HCT116 (cell line): ENCODE measurements around the gene TRMU. TPM values are rescaled to one million over a fixed set of nuclear protein-coding genes. Genes with fewer than 3 reads are reported as not detected.

ENCODE experiments used
- ATAC-seq: fragments of 200-7000 bp; cut with Tn5 transposase; 2 replicates; pipeline ENCODE4 v1.9.1; 2020; ENCODE audit warnings: mild to moderate bottlenecking, moderate library complexity
- BruUV-seq: library from RNA; stranded (reverse); fragments of 400-500 nt; replicated peaks from 2 replicates; lab custom pipeline; 2021; lab: Mats Ljungman, UMichigan
- CTCF ChIA-PET: fragments of 300-600 bp; sonication (Branson Sonifier 250); formaldehyde crosslinking; loops from one replicate; lab custom pipeline; 2021; ENCODE audit warnings: antibody characterized with exemption; lab: Charles Lee
- POLR2A ChIA-PET: fragments of 300-600, 350-600 bp; sonication (Branson Sonifier 250); formaldehyde crosslinking; loops from one replicate; lab custom pipeline; 2021; ENCODE audit warnings: antibody characterized with exemption; lab: Charles Lee
- RAD21 ChIA-PET, 2 experiments: fragments of 300-600 bp; sonication (Branson Sonifier 250); formaldehyde crosslinking; loops; one replicate each; lab custom pipeline; 2023; ENCODE audit warnings: low total read pairs in 2 of 2; ENCODE audit not compliant: uncharacterized antibody in 2 of 2, unreplicated experiment in 2 of 2, low non-redundant PET in 1 of 2; lab: Charles Lee
- DNase-seq: peaks from one replicate; pipeline ENCODE4 v3.0.0-alpha.2; 2010; ENCODE audit warnings: low read depth, low spot score
- H2AFZ ChIP-seq: fragments of 200-600 bp; shearing (Covaris generic), sonication (generic); 2 replicates; pipeline ENCODE4 v1.6.1; 2017; ENCODE audit warnings: low read depth, mixed run types, mixed read lengths, antibody characterized with exemption, low read length; ENCODE audit not compliant: poor library complexity, severe bottlenecking
- H3K27ac ChIP-seq: 2 replicates; pipeline ENCODE4 v1.5.1; 2012; ENCODE audit warnings: low read depth, low read length
- H3K27me3 ChIP-seq: fragments of 200-600 bp; sonication (generic); 2 replicates; pipeline ENCODE4 v1.6.1; 2016; ENCODE audit warnings: mixed run types, low read length, mixed read lengths; ENCODE audit not compliant: insufficient read depth
- H3K36me3 ChIP-seq, 2 experiments: fragments of 200-500 bp in 1 of 2; fragments of 200-600 bp in 1 of 2; sonication (Bioruptor generic) in 1 of 2; sonication (generic) in 1 of 2; 2 replicates each; pipeline versions ENCODE4 v1.5.1 to v1.6.1; 2014 to 2016; ENCODE audit warnings: low read length in 2 of 2, inconsistent platforms in 1 of 2, mixed read lengths in 1 of 2, mixed run types in 1 of 2; ENCODE audit not compliant: insufficient read depth in 2 of 2, control insufficient read depth in 1 of 2
- H3K4me1 ChIP-seq, 2 experiments: fragments of 200-600 bp in 1 of 2; sonication (generic) in 1 of 2; 2 replicates each; pipeline versions ENCODE4 v1.5.1 to v1.6.1; 2012 to 2017; ENCODE audit warnings: low read length in 2 of 2, inconsistent platforms in 1 of 2, mild to moderate bottlenecking in 1 of 2, mixed read lengths in 1 of 2, mixed run types in 1 of 2, moderate library complexity in 1 of 2; ENCODE audit not compliant: insufficient read depth in 2 of 2, control insufficient read depth in 1 of 2
- H3K4me2 ChIP-seq: fragments of 200-600 bp; sonication (generic); 2 replicates; pipeline ENCODE4 v1.6.1; 2017; ENCODE audit warnings: mixed run types, low read length, mixed read lengths
- H3K4me3 ChIP-seq, 2 experiments: fragments of 200-600 bp in 1 of 2; sonication (generic) in 1 of 2; replicated peaks in 1 of 2; 2 replicates each; pipeline ENCODE4 v1.5.1; 2011 to 2016; ENCODE audit warnings: low read length in 2 of 2, control low read depth in 1 of 2, low read depth in 1 of 2, mild to moderate bottlenecking in 1 of 2, mixed read lengths in 1 of 2, mixed run types in 1 of 2
- H3K79me2 ChIP-seq: fragments of 200-600 bp; sonication (generic); 2 replicates; pipeline ENCODE4 v1.6.1; 2017; ENCODE audit warnings: mild to moderate bottlenecking, mixed run types, low read length, moderate library complexity, mixed read lengths; ENCODE audit not compliant: insufficient read depth
- H3K9ac ChIP-seq: fragments of 200-600 bp; sonication (generic); 2 replicates; pipeline ENCODE4 v1.6.1; 2016; ENCODE audit warnings: low read length, mixed read lengths
- H3K9me2 ChIP-seq: fragments of 200-600 bp; sonication (generic), shearing (Covaris generic); 2 replicates; pipeline ENCODE4 v1.6.1; 2017; ENCODE audit warnings: mixed run types, mild to moderate bottlenecking, moderate library complexity; ENCODE audit not compliant: insufficient read depth
- H3K9me3 ChIP-seq, 2 experiments: fragments of 200-500 bp in 1 of 2; fragments of 200-600 bp in 1 of 2; sonication (Bioruptor generic) in 1 of 2; sonication (generic) in 1 of 2; 2 replicates each; pipeline ENCODE4 v1.6.1; 2014 to 2017; ENCODE audit warnings: low read length in 2 of 2, mixed read lengths in 2 of 2, inconsistent platforms in 1 of 2, low read depth in 1 of 2, mild to moderate bottlenecking in 1 of 2, mixed run types in 1 of 2, moderate library complexity in 1 of 2; ENCODE audit not compliant: control insufficient read depth in 1 of 2, insufficient read depth in 1 of 2
- H4K20me1 ChIP-seq: fragments of 200-600 bp; sonication (generic), shearing (Covaris generic); 2 replicates; pipeline ENCODE4 v1.6.1; 2017; ENCODE audit warnings: mixed run types, mild to moderate bottlenecking, moderate library complexity; ENCODE audit not compliant: insufficient read depth
- CEBPB ChIP-seq: IDR thresholded peaks from 2 replicates; pipeline ENCODE4 v1.6.1; 2012; ENCODE audit warnings: low read depth
- EZH2 ChIP-seq: fragments of 200-600 bp; sonication (generic); IDR thresholded peaks from 2 replicates; pipeline ENCODE4 v1.6.1; 2017; ENCODE audit warnings: antibody characterized with exemption, mixed run types
- FOSL1 ChIP-seq: IDR thresholded peaks from 2 replicates; pipeline ENCODE4 v1.6.1; 2012; ENCODE audit warnings: low read depth
- JUND ChIP-seq: IDR thresholded peaks from 2 replicates; pipeline ENCODE4 v1.6.1; 2012
- POLR2A ChIP-seq: IDR thresholded peaks from 2 replicates; pipeline ENCODE4 v1.7.0; 2011; ENCODE audit warnings: borderline replicate concordance; ENCODE audit not compliant: insufficient read depth, insufficient read length; ENCODE audit errors: extremely low read depth
- SIN3A ChIP-seq: IDR thresholded peaks from 2 replicates; pipeline ENCODE4 v1.6.1; 2012; ENCODE audit warnings: low read depth
- SRF ChIP-seq: IDR thresholded peaks from 2 replicates; pipeline ENCODE4 v1.6.1; 2012; ENCODE audit warnings: low read depth
- TCF7L2 ChIP-seq: IDR thresholded peaks from 2 replicates; pipeline ENCODE4 v1.7.0; 2011; ENCODE audit warnings: borderline replicate concordance, inconsistent platforms; ENCODE audit not compliant: insufficient read depth, insufficient read length; ENCODE audit errors: extremely low read depth
- ZFX ChIP-seq: fragments of 450-650 bp; IDR thresholded peaks from 2 replicates; pipeline ENCODE4 v1.6.1; 2017
- ZNF274 ChIP-seq: fragments of 200-500 bp; sonication (Bioruptor generic); IDR thresholded peaks from 2 replicates; pipeline ENCODE4 v1.6.1; 2014; ENCODE audit warnings: mild to moderate bottlenecking, low read depth, low read length, inconsistent platforms
- intact Hi-C: fragments of 100-400 bp; cut with micrococcal nuclease; formaldehyde crosslinking; loops from 2 replicates; pipeline ENCODE4 v1.10.0; 2022
- total RNA-seq: library from RNA; stranded (reverse); gene quantifications from one replicate; pipeline ENCODE4 v1.2.1, GENCODE V29; 2021; ENCODE audit not compliant: unreplicated experiment
- TF ChIP-seq, protein P1 (sequence below): IDR thresholded peaks from 2 replicates; pipeline ENCODE4 v1.6.1; 2012
- TF ChIP-seq, protein P2 (sequence below): IDR thresholded peaks from 2 replicates; pipeline ENCODE4 v1.6.1; 2012; ENCODE audit warnings: low read depth
- TF ChIP-seq, protein P3 (sequence below), 3 experiments: fragments of 200-600 bp in 1 of 3; sonication (generic) in 1 of 3; IDR thresholded peaks in 2 of 3; conservative IDR thresholded peaks in 1 of 3; 2 replicates each; pipeline ENCODE4 v1.5.1; 2012 to 2017; ENCODE audit warnings: low read depth in 2 of 3, low read length in 2 of 3, antibody characterized with exemption in 1 of 3, borderline replicate concordance in 1 of 3, control low read depth in 1 of 3, mild to moderate bottlenecking in 1 of 3, mixed read lengths in 1 of 3, mixed run types in 1 of 3, moderate library complexity in 1 of 3; ENCODE audit not compliant: insufficient read depth in 1 of 3

TRMU gene
- total RNA-seq, 1 experiment from 2014 or later: 65.4 TPM

DNA sequence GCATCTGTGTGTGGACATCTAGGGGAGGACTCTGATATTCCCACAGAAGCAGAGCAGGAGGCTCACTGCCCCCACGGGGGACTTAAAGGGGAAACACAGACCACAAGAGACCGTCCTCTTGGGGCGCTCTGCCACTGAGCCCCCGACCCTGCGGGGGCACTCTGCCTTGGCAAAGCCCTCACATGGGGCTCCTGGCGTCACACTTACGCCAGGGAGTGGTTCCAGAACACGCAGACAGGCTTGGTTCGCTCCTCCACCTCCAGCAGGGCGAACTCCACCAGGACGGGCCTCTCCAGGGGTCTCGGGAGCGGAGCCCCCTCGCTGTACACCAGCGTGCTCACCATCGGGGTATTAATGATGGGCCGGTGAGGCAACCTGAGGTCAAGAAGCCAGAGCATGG, 45.1 kb downstream of the TRMU start:
- H3K9ac ChIP-seq: no peak overlapping the region
- TF ChIP-seq, protein P1, sequence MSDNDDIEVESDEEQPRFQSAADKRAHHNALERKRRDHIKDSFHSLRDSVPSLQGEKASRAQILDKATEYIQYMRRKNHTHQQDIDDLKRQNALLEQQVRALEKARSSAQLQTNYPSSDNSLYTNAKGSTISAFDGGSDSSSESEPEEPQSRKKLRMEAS: no peak
- TF ChIP-seq ZFX: no peak
- TF ChIP-seq, protein P2, sequence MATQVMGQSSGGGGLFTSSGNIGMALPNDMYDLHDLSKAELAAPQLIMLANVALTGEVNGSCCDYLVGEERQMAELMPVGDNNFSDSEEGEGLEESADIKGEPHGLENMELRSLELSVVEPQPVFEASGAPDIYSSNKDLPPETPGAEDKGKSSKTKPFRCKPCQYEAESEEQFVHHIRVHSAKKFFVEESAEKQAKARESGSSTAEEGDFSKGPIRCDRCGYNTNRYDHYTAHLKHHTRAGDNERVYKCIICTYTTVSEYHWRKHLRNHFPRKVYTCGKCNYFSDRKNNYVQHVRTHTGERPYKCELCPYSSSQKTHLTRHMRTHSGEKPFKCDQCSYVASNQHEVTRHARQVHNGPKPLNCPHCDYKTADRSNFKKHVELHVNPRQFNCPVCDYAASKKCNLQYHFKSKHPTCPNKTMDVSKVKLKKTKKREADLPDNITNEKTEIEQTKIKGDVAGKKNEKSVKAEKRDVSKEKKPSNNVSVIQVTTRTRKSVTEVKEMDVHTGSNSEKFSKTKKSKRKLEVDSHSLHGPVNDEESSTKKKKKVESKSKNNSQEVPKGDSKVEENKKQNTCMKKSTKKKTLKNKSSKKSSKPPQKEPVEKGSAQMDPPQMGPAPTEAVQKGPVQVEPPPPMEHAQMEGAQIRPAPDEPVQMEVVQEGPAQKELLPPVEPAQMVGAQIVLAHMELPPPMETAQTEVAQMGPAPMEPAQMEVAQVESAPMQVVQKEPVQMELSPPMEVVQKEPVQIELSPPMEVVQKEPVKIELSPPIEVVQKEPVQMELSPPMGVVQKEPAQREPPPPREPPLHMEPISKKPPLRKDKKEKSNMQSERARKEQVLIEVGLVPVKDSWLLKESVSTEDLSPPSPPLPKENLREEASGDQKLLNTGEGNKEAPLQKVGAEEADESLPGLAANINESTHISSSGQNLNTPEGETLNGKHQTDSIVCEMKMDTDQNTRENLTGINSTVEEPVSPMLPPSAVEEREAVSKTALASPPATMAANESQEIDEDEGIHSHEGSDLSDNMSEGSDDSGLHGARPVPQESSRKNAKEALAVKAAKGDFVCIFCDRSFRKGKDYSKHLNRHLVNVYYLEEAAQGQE: no peak
- TF ChIP-seq SIN3A: no peak
- TF ChIP-seq ZNF274: no peak
- TF ChIP-seq POLR2A: no peak
- TF ChIP-seq SRF: no peak
- no peak for TF ChIP-seq FOSL1
- no peak for TF ChIP-seq JUND
- TF ChIP-seq EZH2: no peak
- no peak for TF ChIP-seq CEBPB
- no peak for TF ChIP-seq TCF7L2
- TF ChIP-seq, protein P3, sequence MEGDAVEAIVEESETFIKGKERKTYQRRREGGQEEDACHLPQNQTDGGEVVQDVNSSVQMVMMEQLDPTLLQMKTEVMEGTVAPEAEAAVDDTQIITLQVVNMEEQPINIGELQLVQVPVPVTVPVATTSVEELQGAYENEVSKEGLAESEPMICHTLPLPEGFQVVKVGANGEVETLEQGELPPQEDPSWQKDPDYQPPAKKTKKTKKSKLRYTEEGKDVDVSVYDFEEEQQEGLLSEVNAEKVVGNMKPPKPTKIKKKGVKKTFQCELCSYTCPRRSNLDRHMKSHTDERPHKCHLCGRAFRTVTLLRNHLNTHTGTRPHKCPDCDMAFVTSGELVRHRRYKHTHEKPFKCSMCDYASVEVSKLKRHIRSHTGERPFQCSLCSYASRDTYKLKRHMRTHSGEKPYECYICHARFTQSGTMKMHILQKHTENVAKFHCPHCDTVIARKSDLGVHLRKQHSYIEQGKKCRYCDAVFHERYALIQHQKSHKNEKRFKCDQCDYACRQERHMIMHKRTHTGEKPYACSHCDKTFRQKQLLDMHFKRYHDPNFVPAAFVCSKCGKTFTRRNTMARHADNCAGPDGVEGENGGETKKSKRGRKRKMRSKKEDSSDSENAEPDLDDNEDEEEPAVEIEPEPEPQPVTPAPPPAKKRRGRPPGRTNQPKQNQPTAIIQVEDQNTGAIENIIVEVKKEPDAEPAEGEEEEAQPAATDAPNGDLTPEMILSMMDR (IDR thresholded peaks at IDR 0.05 in 2 of 3, conservative IDR thresholded peaks at IDR 0.05 in 1 of 3; ENCODE audit: borderline replicate concordance in 1 of 3, insufficient read depth in 1 of 3, low read depth in 2 of 3, low read length in 2 of 3): no peak
- TF ChIP-seq, all 23 proteins: peak for 0
- Histone ChIP-seq H3K4me3 (no peak overlapping the region), H3K27ac (no peak overlapping the region), H3K4me2 (no peak overlapping the region), H3K36me3 (peaks cover 0 to 9% of the 10 kb centered on the region in 2 experiments; a peak in 1 of 4 replicates), H3K4me1 (peaks cover 25 to 37% of the 10 kb centered on the region in 2 experiments), H3K9me2 (no peaks in the 10 kb centered on the region), H3K27me3 (no peaks in the 10 kb centered on the region), H2AFZ (no peak overlapping the region), H4K20me1 (no peaks in the 10 kb centered on the region), H3K9me3 (peaks cover 4 to 9% of the 10 kb centered on the region in 2 experiments; a peak in 2 of 4 replicates), H3K79me2 (no peaks in the 10 kb centered on the region)
- DNase-seq (no peak), ATAC-seq (no peak)
- ChIA-PET RAD21 (no interaction called here), CTCF (no interaction called here), POLR2A (no interaction called here)
- no TSS peak for BruUV-seq
- intact Hi-C loops: loop anchor here (2.0 kb wide), 1 partner anchor 24 kb away; no protein-coding TSS in a partner anchor
